HG02610 (cell line): ENCODE data around the gene PKNOX2.

Experiments used
- ATAC-seq: cut with Tn5 transposase; IDR thresholded peaks from one replicate; pipeline ENCODE4 v1.9.1; 2021; ENCODE audit warnings: mild to moderate bottlenecking, moderate library complexity; ENCODE audit not compliant: unreplicated experiment

PKNOX2 gene, protein sequence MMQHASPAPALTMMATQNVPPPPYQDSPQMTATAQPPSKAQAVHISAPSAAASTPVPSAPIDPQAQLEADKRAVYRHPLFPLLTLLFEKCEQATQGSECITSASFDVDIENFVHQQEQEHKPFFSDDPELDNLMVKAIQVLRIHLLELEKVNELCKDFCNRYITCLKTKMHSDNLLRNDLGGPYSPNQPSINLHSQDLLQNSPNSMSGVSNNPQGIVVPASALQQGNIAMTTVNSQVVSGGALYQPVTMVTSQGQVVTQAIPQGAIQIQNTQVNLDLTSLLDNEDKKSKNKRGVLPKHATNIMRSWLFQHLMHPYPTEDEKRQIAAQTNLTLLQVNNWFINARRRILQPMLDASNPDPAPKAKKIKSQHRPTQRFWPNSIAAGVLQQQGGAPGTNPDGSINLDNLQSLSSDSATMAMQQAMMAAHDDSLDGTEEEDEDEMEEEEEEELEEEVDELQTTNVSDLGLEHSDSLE

DNA sequence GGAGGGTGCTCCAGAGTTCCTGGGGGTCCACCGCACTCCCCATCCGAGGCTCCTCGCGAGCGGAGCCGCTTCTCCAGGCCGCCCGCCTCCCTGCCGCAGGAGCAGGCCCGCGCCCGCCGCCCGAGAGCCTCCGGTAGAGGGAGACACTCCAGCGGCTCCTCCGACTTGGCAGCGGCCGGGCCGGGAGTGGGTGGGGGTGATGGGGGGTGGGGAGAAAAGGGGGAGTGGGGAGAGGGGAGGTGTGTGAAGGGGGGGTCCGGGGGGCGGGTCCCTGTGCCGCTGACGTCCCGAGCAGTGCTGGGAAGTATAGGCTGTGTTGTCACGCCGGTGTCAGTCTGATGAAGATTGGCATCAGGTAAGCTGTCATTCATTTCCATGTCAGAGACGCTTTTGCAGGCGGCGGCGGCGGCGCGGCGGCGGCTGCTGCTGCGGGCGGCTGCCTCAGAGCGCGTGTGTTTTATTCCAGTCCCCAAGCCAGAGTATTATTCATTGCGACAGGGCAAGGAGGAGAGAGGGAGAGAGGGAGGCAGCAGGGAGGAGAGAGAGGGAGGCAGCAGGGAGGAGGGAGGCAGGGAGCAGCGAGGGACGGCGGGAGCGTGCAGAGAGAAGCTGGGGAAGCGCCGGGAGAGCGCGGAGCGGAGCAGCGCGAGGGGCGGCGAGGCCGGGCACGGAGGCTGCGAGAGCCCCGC is at the start of gene PKNOX2:
Gene PKNOX2 (plus strand): TSS at position 330 of the 689 bp plus-strand sequence. CDS start 186,555 bp downstream, outside the sequence.
- peak; percentile 49 for ATAC-seq

DNA sequence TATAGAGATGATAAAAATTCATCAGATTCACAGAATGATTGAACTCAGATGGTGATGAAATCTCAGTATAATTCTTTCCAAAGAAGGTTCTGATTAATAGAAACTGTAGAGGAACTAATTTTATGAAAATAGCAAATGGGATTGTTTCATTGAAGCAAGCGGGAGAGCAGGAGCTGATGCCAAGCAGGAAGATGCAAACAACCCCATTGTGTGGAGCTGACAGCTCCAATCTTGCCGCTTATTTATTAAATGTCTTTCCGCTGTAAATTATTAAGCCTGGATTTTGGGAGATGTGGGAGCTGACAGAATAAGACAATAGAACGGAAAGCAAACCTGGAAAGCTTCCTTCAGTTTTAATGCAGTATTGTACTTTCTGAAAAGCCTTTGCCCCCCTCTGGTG is 47.1 kb upstream of the PKNOX2 start:
- ATAC-seq, result no peak

DNA sequence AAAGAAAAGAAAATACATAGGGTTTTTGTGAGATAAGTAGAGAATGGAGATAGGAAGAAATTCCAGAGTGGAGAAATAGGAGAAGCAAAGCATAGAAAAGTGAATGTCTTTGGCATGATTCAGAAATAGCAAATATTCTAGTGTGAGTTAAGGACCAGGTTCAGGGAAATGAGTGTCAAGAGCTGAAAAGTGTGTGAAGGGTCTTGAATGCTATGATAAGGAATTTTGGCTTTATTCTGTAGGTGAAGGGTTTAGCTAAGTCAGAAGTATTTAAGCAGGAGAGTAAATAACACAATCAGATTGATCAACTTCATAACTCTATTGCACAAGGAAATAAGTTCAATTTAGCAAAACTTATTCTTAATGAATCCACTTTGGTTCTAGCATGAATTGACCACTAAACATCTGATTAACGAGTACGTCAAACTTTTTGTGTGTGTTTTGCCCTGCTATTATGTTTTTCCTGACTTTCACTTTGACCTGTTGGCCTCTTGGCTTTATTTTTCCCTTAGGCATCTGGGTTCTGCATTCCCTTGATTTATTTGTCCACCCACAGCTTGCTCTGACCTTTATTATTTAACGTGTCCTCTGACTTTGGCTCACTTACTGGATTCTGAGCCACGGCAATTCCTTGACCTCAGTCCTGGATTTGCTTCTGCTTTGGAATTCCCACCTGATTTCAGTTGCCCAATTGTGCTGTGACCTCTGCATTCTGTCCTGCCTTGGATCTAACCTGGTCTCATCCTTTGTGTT is 41.2 kb upstream of the PKNOX2 start:
- no peak for ATAC-seq

DNA sequence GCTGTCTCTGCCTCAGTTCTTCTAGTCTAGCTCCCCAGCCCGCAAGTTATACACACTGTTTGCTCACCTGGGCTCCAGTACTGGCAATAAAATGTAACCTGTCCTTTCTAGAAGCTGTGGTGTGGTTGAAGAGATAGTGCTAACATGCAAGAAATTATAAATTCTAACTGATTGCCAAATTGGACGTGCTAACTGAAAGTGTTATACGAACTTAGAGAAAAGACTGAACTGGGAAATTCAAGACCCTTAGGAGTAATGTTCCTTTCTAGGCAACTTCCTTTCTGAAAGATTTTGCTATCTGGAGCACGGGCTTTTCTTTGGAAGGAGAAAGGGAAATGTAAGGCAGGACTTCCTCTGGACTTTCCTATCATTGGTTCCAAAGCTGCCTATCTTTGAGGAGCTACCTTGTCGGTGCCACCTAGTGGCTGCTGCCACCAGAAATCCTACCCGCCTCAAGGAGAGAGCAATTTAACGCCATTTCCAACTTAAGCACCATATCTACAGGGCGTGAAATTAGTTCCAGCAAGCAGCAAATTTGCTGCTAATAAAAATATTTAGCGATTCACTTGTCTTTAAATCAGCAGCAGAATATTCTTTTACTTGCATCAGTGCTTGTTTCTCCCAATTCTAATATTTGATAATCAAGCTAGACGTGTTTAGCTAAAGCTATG is 40.5 kb upstream of the PKNOX2 start:
- no peak for ATAC-seq

DNA sequence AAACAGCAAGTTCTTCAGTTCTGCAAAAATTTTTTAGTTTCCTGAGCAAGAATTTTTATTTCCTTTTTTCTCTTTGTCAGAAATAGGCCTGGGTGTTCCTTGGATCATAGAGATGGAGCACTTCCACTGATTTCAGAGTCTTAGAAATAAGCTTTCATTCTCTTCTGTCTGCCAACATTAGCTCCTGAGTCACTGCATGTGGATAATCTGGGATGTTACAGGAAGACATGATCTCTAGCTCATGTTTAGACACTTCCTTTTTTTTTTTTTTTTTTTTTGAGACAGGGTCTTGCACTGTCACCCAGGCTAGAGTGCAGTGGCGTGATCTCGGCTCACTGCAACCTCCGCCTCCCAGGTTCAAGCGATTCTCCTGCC is 39.9 kb upstream of the PKNOX2 start:
- no peak for ATAC-seq

DNA sequence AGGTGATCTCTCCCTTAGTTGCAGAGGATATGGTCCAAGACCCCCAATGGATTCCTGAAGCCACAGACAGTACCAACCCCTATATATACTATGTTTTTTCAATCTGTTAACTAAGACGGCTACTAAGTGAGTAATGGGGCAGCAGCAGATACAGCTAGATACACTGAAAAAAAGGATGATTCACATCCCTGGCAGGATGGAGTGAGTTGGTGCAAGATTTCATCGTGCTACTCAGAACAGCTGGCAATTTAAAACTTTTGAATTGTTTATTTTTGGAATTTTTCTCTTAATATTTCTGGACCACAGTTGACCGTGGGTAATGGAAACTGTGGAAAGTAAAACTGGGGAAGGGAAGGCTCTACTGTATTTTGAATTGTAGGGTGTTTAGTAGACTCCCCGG is 36.1 kb upstream of the PKNOX2 start:
- ATAC-seq, result no peak

DNA sequence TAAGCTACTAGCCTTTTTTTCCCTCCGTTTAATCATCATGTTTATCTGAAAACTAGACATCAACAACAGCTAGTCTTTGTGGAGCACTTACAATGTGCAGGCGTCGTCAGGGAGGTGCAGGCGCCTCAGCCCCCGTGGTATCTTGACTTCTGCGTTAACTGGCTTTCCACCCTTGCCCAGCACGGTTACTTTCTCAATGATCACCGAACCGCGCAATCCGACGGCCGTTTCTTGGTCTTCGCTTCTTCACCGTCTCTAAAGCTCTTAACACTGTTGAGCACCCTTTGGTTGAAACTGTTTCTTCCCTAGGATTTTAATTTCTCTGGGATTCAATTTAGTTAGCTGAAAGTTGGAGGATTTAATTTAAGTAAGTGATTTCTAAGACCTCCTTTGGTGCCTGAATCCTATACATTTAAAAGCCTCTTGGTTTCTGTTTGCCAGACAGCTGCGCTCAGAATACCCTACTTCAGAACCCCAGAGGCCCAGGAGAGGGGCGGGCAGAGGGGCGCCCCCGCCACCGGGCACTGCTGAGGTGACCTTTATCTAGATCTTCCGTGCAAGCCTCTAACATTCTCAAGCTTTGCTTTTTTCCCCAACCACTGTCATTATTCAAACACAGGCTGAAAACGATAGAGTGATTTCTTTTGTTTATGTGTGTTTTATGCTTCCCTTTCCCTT is 35.1 kb upstream of the PKNOX2 start:
- ATAC-seq, result no peak

DNA sequence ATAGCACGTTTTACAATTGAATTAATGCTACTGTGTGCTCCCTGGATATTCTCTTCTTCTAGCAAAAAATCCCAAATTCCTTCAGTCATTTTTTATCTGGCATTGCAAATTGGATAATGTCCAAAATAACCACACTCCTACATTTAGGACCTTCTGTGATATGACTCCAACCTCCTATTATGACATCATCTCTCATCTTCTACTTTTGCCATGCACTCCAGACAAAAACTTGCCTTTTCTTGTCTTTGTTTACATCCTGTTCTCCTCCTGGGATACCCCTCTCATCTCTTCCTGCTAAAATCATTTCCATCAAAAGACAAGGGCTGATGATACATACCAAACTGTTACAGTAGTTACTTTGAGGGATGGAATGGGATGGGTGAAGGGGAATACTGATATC is 32.5 kb upstream of the PKNOX2 start:
- ATAC-seq, result no peak

DNA sequence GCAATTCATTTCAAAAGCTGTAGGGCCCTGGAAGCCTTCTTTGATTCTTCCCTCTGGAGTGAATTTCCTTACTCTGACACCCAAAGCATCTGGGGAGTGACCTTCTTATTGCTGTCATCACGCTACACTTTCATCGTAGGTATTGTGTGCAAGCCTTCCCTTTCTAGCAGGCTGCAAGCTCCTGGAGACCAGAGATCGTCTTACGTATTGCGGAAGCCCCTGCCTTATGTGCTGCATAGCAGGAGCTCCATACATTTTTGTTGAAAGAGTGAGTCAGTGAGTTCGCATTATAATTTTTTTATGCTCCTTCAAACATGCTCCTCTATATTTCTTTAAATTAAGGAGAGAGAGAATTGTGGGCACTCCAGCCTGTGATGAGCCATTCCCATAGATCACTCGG is 32.0 kb upstream of the PKNOX2 start:
- no peak for ATAC-seq

DNA sequence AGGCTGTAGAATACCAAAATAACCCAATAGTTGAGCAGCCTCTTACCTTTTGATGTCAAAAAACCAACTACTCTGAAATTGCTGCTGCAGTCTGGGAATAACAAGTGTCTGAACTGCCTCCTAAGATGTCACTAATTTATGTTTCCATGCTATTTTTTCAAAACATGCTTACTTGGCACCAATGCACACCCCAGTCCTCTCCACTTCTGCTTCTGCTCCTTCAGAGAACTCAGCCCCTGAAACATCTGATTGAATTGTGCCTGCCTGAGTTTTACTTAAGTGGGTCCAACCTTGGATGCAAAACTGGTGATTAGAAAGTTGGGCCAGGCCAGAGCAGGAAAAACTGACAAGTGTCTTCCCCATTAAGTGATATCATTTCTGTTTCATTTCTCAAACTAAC is 28.6 kb upstream of the PKNOX2 start:
- no peak for ATAC-seq

DNA sequence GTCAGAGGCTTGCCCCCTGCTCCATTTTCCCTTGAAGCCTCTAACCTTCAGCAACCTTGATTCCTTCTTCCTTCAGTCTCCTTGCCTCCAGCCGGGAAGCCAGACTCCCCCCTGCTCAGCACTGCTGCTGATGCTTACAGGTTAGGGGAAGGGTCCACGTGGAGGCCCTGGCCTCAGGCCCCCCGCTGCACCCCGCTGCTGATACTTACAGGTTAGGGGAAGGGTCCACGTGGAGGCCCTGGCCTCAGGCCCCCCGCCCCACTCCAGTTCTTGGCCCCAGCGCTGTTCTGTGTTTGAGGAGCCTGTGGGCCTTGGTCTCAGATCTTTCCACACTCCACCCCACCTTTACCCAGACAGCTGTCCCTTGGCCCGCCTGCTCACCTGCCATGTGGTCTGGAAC is 25.6 kb upstream of the PKNOX2 start:
- no peak for ATAC-seq

DNA sequence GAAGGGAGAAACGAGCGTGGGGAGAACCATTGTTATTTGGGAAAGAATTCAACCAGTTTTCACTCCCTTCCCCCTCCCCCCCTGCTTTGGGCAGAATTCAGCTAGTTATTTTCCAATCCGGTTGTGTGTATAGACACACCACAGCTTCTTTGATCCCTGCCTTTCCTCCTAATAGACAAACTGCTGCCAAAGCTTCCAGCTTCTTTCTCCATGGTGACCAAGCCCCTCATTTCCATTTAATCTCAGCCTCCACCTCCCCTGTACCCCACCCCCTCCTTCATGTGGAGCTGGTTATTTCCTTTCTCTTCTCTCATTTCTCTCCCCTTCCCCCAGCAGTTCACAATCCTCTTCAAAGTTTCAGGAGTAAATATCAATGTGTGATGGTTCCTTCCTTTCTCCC is 24.8 kb upstream of the PKNOX2 start:
- ATAC-seq, result no peak

DNA sequence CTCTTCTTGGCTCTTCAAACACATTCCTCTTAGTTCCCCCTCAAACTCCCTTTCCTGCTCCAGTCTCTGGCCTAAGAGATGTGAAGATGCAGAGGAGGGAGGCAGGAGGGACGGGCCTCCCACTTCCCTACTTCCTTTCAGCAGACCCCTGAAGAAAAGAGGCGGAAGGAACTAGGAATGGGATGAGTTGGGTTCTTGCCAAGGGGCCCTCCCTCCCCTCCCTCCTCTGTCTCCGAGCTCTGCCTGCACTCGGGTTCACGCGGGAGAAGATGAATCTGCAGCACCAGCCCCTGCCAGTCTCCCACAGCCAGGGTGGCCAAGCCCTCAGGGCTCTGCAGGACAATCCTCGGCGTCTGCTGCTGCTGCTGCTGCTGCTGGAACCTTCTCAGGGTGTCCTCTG is 24.3 kb upstream of the PKNOX2 start:
- no peak for ATAC-seq

DNA sequence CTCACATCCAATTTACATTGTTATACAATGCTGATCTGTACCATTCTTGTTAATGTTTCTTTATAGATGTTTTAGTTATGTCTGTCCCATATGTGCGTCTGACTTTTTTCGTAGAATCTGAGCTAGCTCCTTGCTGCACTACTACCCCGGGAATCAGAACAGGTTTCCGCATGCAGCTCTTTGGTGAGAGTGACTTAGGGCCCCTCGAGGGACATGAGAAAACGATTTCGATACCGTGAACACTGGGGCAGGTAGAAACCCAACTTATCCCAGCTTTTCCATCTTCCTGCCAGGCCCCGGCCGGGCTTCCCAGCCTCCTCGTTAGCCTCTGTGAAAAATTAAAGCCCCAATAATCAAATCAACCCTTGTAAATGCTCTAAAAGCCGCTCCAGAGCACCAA is 23.4 kb upstream of the PKNOX2 start:
- ATAC-seq, result no peak

DNA sequence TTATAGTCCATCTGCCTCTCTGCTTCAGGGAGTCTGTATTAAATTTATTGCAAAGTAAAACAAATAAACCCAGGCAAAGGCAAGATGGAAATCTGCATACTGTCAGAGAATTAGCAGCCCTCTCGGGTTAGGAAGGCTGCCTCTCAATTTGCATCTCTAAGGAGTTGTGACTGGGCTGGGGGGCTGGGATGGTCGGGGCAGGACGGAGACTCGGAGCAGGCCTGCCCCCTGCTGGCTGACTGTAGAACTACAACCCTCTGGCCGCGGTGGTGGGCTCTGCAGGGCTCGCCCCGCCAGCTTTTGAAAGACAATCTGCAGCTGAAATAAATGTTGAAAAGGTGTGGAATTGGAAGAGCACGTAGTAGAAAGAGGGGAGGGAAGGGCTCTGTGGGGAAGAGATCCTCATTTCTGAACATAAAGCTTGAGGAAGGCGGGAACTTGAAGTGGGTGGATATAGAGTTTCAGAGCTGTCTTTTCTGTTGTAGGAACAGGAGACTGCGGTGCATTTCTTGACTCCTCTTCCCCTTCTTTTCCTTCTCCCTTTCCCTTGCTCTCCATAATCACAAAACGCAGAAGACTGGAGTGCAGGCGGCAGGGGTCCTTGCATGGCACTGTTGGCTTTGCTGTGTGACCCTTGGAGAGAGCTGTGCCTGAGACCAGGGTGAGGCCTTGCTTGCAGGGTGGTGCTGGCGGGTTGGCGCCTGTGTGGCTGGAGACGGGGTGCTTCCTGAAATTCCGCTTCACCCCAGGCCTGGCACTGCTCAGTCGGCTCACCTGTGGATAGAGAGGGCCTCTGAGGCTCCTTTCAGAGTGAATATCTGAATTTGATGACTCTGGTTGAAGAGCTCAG is 22.6 kb upstream of the PKNOX2 start:
- ATAC-seq, result peak; percentile 67

DNA sequence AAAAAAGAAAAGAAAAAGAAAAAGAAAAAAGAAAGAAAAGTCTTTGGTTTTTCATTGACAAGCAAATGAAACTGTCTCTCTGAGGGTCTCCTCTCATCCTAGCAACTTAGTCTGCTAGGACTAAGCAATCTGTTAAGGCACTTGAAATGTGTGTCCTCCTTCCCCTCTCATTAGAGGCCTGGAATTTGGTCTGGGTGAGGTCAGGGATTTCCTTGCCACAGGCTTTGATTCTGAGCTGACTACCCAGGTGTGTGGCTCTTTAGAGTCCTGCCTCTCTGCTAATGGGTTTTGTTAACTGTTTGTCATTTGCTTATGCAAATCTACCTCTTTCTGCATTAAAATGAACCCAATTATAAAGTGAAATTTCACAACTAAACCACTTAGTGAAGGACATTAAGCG is 18.3 kb upstream of the PKNOX2 start:
- ATAC-seq, result no peak

DNA sequence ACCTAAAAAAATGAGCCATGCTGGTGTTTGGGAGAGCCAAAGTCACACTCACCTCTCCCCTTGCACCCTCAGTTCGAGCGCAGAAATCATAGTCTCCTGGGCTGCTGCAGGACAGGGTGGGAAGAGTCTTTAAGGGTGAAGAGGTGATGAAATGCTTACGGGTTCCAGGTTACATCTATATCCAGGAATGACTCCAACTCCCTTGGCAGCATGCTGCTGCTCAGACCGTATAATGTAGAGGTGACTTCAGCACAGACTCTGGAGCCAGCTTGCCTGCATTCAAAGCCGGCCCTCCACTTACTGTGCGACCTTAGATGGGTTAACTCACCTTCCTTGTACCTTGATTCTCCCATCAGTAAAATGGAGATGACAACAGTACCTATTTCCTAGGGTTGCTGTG is 17.3 kb upstream of the PKNOX2 start:
- no peak for ATAC-seq

DNA sequence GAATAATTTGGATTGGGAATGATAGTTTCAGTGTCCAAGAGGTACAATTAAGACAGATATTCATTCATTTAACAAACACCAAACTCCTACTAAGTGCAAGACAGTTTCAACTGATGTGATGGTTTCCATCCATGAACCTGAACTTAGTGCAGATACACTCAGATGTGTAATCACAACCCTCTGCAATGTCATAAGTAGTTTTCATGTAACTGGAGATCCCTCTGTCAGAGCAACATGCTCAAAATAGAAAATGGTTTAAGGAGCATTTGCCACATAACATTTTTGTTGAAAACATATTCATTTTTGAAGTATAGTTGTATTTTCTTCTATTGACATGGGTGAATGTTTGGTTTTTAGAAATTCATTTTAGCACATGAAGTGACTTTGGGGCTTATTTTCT is 16.5 kb upstream of the PKNOX2 start:
- ATAC-seq, result no peak

DNA sequence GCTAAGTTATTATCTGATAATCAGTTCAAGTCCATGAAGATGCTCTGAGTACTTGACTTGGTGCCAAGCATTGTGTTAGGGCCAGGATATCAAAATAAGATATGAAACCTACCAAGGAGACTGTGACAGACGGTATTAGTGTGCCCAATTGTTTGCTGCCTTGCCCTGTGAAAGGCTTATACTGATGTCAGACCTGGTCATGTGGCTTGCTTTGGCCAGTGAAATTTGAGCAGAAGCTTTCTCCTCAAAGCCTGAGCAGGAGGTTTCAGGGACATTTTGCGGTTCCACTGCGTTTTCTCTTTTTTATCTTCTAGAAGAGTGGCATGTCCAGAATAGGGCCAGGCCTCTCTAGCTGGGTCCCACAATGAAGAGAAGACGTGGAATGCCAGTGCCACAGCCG is 15.8 kb upstream of the PKNOX2 start:
- no peak for ATAC-seq

DNA sequence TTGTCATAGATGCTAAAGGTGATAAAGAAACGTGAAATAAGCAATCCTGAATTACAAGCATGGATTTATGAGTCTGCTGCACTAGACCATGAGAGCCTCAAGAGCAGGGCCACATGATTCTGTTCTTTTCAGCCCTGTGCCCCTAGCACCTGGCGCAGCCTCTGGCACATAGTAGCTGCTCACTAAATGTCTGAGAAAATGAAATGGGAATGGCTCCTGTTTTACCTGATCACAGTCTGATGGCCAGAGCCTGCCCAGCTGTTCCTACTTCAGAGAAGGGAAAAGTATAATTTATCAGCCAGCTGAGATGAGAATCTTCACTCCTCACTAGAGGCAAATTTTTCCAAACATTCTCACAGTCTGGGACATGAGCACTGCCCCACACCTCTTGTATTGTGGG is 10.7 kb upstream of the PKNOX2 start:
- no peak for ATAC-seq
